GM18526 (cell line): ENCODE measurements around the gene SPTBN1.

Experiments
- POLR2A ChIP-seq: IDR thresholded peaks from 3 replicates; pipeline ENCODE4 v1.6.1; 2011; ENCODE audit not compliant: insufficient read length; ENCODE audit errors: extremely low read depth

The SPTBN1 gene

GRCh38 chr2:54561010-54561409, 104.9 kb downstream of the SPTBN1 start:
- no peak for TF ChIP-seq POLR2A

- TF ChIP-seq POLR2A = no peak
These were observed 108.3 kb downstream of the SPTBN1 start for GRCh38 chr2:54564439-54564838.

GRCh38 chr2:54565551-54565950, 109.4 kb downstream of the SPTBN1 start:
- no peak for TF ChIP-seq POLR2A

DNA sequence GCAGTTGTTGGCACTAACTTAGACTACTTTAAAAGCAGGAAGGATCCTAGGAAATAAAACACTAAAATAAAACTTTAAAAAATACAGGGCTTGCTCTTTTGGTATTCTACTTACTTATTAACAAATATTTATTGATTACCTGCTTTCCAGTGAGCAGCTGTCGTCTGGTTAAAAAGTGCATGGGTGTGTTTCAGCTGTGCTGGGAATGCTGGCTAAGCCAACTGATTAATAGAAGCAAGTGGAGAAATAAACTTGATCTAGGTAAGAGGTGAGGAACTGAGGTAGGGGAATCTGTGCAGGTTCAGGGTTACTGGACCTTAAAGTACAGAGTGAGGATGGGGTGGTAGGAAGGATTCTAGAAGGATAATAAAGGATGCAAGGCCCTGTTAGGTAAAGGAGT, 110.8 kb downstream of the SPTBN1 start:
- TF ChIP-seq POLR2A = no peak

GRCh38 chr2:54568876-54569321, 112.8 kb downstream of the SPTBN1 start:
- no peak for TF ChIP-seq POLR2A

- TF ChIP-seq POLR2A = no peak
These were observed 113.7 kb downstream of the SPTBN1 start for GRCh38 chr2:54569745-54570301.

DNA sequence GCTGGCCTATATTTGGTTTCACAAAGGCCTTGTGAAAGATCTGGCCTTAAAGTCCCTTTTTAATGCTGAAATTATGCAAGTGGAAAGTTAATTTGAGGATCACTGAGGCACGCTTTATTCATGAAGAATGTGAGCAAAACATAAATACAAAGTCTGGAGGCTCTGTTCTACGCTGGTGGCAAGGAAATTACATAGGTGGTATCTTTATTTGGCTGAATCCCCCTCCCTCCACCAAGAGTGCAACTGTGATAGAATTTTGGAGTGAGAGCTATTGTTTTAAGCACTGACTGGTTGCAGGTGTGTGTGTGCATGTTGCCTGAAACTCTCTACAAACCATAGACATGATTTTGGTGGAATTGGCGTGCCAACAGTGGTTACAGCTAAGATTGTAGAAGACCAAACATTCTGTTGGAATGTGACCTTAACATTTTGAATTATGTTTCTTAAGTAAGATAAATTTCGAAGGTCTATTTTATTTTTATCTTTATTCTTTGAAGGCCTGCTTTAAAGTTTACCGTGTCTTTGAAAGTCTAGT, 114.3 kb downstream of the SPTBN1 start:
- no peak for TF ChIP-seq POLR2A

GRCh38 chr2:54570925-54571694, 115.0 kb downstream of the SPTBN1 start:
- peak; percentile 45 for TF ChIP-seq POLR2A

- TF ChIP-seq POLR2A = no peak
These were observed 116.1 kb downstream of the SPTBN1 start for GRCh38 chr2:54572262-54572635.

GRCh38 chr2:54572636-54573536, 116.8 kb downstream of the SPTBN1 start:
- TF ChIP-seq POLR2A = no peak

GRCh38 chr2:54573537-54573919, 117.4 kb downstream of the SPTBN1 start:
- no peak for TF ChIP-seq POLR2A

- no peak for TF ChIP-seq POLR2A
These were observed 118.2 kb downstream of the SPTBN1 start for GRCh38 chr2:54574107-54574859.

DNA sequence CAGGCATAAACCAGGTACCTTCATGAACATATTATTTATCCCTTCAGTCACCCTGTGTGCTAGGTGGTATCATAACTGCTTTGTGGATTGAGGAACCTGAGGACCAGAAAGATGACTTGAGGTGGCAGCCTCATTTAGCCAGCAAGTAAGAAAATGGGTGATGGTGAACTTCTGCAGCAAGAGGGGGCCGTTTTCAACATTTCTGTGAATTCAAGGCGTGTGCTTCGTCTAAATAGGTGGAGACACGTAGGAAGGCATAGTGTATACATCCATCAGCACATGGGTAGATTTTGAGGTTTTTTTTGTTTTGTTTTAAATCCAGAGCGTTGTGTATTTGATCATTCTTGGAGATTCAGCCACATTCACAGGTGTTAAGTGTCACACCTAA, 118.7 kb downstream of the SPTBN1 start:
- no peak for TF ChIP-seq POLR2A

GRCh38 chr2:54575379-54575888, 119.3 kb downstream of the SPTBN1 start:
- TF ChIP-seq POLR2A = no peak

DNA sequence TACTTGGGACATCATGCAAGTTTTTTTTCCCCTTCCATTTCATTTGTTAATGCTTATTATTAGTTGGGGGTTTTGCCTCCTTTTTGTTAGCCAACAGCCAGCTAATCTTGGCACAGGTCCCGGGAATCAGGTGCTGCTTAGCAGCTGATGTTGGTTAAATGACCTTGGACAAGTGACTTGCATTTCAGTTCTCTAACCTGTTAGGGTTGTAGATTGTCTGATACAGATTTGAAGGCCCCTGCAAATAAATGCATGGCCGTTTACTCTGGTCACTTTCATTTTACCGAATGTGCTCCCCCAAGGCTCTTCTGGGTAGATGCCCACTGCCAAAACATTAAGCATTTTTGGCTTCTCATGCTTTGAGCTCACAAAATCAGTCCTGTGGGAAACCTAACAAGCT, 120.9 kb downstream of the SPTBN1 start:
- TF ChIP-seq POLR2A = no peak
